PFSK-1 (cell line): ENCODE data around the gene DNAJC11.

Experiments
- FOXP2 ChIP-seq: optimal IDR thresholded peaks from 2 replicates; pipeline ENCODE3; 2011; ENCODE audit warnings: borderline replicate concordance, control low read depth, inconsistent platforms; ENCODE audit not compliant: insufficient read depth; ENCODE audit errors: extremely low read length, extremely low read depth
- POLR2AphosphoS5 ChIP-seq: IDR thresholded peaks from 2 replicates; pipeline ENCODE4 v1.6.1; 2012; ENCODE audit warnings: low read depth, mild to moderate bottlenecking, control low read depth, low read length, moderate library complexity
- SIN3A ChIP-seq: IDR thresholded peaks from 2 replicates; pipeline ENCODE4 v1.6.1; 2012; ENCODE audit warnings: mild to moderate bottlenecking, low read length, moderate library complexity, borderline replicate concordance; ENCODE audit not compliant: insufficient read depth
- TAF1 ChIP-seq: IDR thresholded peaks from 2 replicates; pipeline ENCODE4 v1.6.1; 2012; ENCODE audit warnings: low read length, control low read depth, borderline replicate concordance; ENCODE audit not compliant: insufficient read depth
- TF ChIP-seq, protein P1 (sequence below), 2 experiments: IDR thresholded peaks; 2 replicates each; pipeline versions ENCODE4 v1.6.1 to v1.8.0; 2011 to 2012; ENCODE audit warnings: low read depth in 2 of 2, low read length in 2 of 2, control low read depth in 1 of 2, inconsistent platforms in 1 of 2, mild to moderate bottlenecking in 1 of 2, moderate library complexity in 1 of 2; ENCODE audit not compliant: insufficient read depth in 1 of 2

DNAJC11 gene

DNA sequence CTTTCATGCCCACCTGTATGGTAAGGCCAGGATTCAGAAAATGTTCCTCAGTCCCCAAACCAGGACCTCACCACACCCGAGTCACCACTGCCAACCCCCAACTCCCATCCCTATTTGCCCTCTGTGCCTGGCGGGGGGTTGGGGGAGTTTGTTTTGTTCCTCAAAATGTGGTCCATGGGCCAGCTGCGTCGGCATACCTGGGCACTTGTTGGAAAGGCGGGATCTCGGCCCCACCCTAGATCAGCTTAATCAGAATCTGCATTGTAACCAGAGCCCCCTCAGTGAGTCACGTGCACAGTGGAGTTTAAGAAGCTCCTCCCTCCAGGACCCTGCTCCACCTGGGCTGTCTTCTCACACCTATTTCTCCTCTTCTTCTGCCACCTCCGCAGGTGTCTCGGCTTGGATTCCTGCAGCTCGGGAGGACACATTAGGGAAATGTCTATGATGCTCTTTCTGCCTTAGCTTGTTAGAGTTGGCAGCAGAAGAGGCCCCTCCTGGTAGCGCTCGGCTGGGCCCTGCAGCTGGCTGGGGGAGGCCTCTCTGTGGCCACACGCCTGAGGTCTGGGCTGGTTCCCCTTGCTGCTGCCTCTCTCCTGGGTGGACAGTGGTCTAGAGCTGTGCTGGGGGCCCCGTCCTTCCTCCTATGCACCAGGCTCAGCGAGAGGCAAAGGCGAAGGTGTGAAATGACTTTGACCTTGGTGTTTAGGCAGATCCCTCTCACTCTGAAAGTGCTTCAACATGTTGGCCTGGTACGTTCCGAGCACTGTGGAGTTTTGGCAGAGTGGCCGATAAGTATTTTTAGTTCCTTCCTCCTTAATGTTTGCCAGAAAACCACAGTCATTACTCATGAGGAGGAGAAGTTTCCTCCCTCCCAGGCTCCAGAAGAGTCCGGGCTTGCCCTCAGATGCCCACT is 41.8 kb upstream of the DNAJC11 start:
- no peak for TF ChIP-seq TAF1
- TF ChIP-seq FOXP2 = no peak
- TF ChIP-seq, protein P1, sequence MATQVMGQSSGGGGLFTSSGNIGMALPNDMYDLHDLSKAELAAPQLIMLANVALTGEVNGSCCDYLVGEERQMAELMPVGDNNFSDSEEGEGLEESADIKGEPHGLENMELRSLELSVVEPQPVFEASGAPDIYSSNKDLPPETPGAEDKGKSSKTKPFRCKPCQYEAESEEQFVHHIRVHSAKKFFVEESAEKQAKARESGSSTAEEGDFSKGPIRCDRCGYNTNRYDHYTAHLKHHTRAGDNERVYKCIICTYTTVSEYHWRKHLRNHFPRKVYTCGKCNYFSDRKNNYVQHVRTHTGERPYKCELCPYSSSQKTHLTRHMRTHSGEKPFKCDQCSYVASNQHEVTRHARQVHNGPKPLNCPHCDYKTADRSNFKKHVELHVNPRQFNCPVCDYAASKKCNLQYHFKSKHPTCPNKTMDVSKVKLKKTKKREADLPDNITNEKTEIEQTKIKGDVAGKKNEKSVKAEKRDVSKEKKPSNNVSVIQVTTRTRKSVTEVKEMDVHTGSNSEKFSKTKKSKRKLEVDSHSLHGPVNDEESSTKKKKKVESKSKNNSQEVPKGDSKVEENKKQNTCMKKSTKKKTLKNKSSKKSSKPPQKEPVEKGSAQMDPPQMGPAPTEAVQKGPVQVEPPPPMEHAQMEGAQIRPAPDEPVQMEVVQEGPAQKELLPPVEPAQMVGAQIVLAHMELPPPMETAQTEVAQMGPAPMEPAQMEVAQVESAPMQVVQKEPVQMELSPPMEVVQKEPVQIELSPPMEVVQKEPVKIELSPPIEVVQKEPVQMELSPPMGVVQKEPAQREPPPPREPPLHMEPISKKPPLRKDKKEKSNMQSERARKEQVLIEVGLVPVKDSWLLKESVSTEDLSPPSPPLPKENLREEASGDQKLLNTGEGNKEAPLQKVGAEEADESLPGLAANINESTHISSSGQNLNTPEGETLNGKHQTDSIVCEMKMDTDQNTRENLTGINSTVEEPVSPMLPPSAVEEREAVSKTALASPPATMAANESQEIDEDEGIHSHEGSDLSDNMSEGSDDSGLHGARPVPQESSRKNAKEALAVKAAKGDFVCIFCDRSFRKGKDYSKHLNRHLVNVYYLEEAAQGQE (IDR thresholded peaks at IDR 0.05; ENCODE audit: insufficient read depth in 1 of 2, low read depth in 2 of 2, low read length in 2 of 2) = no peak
- TF ChIP-seq POLR2AphosphoS5 = no peak
- TF ChIP-seq SIN3A = no peak

DNA sequence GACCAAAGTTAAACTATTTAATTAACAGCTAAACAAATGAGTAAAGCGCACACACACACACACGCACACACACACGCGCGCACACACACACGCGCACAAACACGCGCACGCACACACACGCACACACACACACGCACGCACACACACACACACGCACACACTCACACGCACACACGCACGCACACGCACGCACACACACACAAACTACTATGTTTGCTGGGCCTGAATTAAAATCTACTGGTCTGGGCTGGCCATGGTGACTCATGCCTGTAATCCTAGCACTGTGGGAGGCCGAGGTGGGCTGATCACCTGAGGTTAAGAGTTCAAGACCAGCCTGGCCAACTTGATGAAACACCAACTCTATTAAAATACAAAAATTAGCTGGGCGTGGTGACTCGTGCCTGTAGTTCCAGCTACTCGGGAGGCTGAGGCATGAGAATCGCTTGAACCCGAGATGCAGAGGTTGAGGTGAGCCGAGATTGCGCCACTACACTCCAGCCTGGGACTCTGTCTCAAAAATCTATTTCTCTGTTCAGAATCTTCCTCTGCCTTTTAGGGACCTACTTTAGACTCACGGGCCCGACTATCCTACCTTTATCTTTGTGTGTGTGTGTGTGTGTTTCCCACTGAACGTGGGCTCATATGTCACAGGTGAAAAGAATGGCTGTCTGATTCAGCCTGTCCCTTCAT is 37.5 kb upstream of the DNAJC11 start:
- no peak for TF ChIP-seq FOXP2
- no peak for TF ChIP-seq TAF1
- no peak for TF ChIP-seq POLR2AphosphoS5
- no peak for TF ChIP-seq SIN3A
- TF ChIP-seq, protein P1 (IDR thresholded peaks at IDR 0.05; ENCODE audit: insufficient read depth in 1 of 2, low read depth in 2 of 2, low read length in 2 of 2) = no peak

DNA sequence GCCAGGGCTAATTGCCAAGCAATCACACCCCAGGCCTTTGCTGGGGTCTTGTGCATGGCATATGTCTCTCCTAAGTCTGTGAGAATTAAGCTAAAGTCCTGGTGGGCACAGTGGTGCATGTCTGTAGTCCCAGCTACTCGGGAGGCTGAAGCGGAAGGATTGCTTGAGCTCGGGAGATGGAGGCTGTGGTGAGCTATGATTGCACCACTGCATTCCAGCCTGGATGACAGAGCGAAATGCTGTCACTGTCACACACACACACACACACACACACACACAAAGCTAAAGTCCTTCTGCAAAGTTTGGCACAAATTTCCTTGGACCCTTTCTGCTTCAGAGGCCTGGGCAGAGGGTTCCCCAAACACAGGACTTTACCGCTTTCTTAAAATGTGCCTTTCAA is 31.3 kb upstream of the DNAJC11 start:
- TF ChIP-seq FOXP2 (no peak), SIN3A (no peak), POLR2AphosphoS5 (no peak), TAF1 (no peak)
- TF ChIP-seq, protein P1 (IDR thresholded peaks at IDR 0.05; ENCODE audit: insufficient read depth in 1 of 2, low read depth in 2 of 2, low read length in 2 of 2) = no peak

DNA sequence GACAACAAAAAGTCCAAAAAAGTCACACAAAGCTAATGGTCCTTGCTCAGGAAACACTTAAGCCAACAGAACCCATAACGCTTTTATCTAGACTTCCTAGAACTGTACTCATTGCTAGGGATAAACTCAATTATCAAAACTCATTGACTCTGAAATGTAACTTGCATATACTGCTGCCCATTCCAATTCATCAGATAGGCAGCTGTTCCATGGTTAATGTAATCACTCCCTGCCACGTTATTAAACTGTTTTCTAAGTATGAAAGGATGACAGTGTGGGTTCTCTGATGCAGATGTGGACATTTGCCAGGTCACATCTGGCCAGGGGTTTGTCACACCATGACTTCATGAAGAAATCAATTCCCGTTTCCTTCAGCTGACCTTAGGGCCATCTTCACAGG is 30.3 kb upstream of the DNAJC11 start:
- TF ChIP-seq POLR2AphosphoS5 (no peak), FOXP2 (no peak), TAF1 (no peak), SIN3A (no peak)
- TF ChIP-seq, protein P1 (IDR thresholded peaks at IDR 0.05; ENCODE audit: insufficient read depth in 1 of 2, low read depth in 2 of 2, low read length in 2 of 2) = no peak
